Stomach (tissue), 9 donors: ENCODE data around the gene GNAI3. TPM values are rescaled to one million over a fixed set of nuclear protein-coding genes. Genes with fewer than 3 reads are reported as not detected.
A peak's percentile ranks its signal among the peaks of the same experiment; 100 is the strongest.

Experiments used
- DNase-seq, 2 donors: peaks; one replicate each; pipeline versions ENCODE4 v3.0.0 to v3.0.0-alpha.2; 2013 to 2019
- H3K27ac ChIP-seq, 5 donors: fragments of 200-600 bp in 4 of 5; sonication (generic) in 4 of 5; one replicate each; pipeline ENCODE4 v1.5.1; 2013 to 2019; ENCODE audit warnings: mild to moderate bottlenecking in 1 of 5, moderate library complexity in 1 of 5
- H3K27me3 ChIP-seq, 3 donors: fragments of 200-600 bp; sonication (generic); one replicate each; pipeline ENCODE4 v1.5.1; 2017 to 2019; ENCODE audit warnings: mixed run types in 1 of 3
- H3K36me3 ChIP-seq, 4 donors: fragments of 200-600 bp; sonication (generic); 1 replicate in 3 of 4; 2 replicates in 1 of 4; pipeline ENCODE4 v1.5.1; 2016 to 2019
- H3K4me1 ChIP-seq, 4 donors: fragments of 200-600 bp; sonication (generic); one replicate each; pipeline ENCODE4 v1.5.1; 2016 to 2019
- H3K4me3 ChIP-seq, 4 donors: fragments of 200-600 bp; sonication (generic) in 3 of 4; one replicate each; pipeline ENCODE4 v1.5.1; 2016 to 2019; ENCODE audit warnings: mild to moderate bottlenecking in 1 of 4
- H3K9me3 ChIP-seq, 4 donors: fragments of 200-600 bp; sonication (generic); one replicate each; pipeline ENCODE4 v1.5.1; 2016 to 2019
- EP300 ChIP-seq: sonication (generic); formaldehyde crosslinking; IDR thresholded peaks from one replicate; pipeline ENCODE4 v1.6.1; 2017; ENCODE audit warnings: antibody characterized with exemption
- POLR2A ChIP-seq, 4 donors: fragments of 450-650 bp; IDR thresholded peaks; one replicate each; pipeline ENCODE4 v1.6.1; 2016; ENCODE audit warnings: antibody characterized with exemption in 4 of 4, control low read depth in 2 of 4, mild to moderate bottlenecking in 1 of 4, moderate library complexity in 1 of 4
- POLR2AphosphoS5 ChIP-seq, 3 donors: sonication (generic); formaldehyde crosslinking; IDR thresholded peaks; one replicate each; pipeline ENCODE4 v1.6.1; 2016; ENCODE audit warnings: antibody characterized with exemption in 3 of 3
- WGBS, 5 donors: extraction: QIAGEN DNeasy Blood & Tissue Kit in 3 of 5; methylation state at CpG; one replicate each; pipeline versions ENCODE4 v1.1.5 to v1.1.7; 2013 to 2018; 5-methylcytosine and 5-hydroxymethylcytosine counted together
- intact Hi-C: fragments of 100-400 bp; cut with DNase I; formaldehyde crosslinking; loops from one replicate; pipeline ENCODE4 v1.15.1; 2023; ENCODE audit warnings: low total_unique reads
- polyA plus RNA-seq, 3 donors: library from polyadenylated mRNA; stranded (reverse); fragments of 200-250 nt; gene quantifications; one replicate each; pipeline ENCODE4 v1.2.3, GENCODE V29; 2013
- total RNA-seq, 5 donors: library from RNA; depleted of rRNA; stranded (reverse); fragments of >200 nt; gene quantifications; one replicate each; pipeline versions ENCODE4 v1.1.0 to v1.2.3, GENCODE V29; 2014 to 2016
- TF ChIP-seq, protein P1 (sequence below), 7 experiments: fragments of 450-650 bp in 4 of 7; fragments of 200-600 bp in 3 of 7; sonication (generic) in 3 of 7; IDR thresholded peaks; one replicate each; pipeline ENCODE4 v1.5.1; 2016 to 2019; ENCODE audit warnings: antibody characterized with exemption in 7 of 7, control low read depth in 2 of 7, mild to moderate bottlenecking in 1 of 7
- donor health status: healthy with polysubstance abuse.
- donor health status: Bipolar disorder and iron deficiency.
- donor health status: healthy.

The GNAI3 gene
- total and polyA plus RNA-seq, 8 donors: 0.58 to 12.7 (median 3.1) TPM

DNA sequence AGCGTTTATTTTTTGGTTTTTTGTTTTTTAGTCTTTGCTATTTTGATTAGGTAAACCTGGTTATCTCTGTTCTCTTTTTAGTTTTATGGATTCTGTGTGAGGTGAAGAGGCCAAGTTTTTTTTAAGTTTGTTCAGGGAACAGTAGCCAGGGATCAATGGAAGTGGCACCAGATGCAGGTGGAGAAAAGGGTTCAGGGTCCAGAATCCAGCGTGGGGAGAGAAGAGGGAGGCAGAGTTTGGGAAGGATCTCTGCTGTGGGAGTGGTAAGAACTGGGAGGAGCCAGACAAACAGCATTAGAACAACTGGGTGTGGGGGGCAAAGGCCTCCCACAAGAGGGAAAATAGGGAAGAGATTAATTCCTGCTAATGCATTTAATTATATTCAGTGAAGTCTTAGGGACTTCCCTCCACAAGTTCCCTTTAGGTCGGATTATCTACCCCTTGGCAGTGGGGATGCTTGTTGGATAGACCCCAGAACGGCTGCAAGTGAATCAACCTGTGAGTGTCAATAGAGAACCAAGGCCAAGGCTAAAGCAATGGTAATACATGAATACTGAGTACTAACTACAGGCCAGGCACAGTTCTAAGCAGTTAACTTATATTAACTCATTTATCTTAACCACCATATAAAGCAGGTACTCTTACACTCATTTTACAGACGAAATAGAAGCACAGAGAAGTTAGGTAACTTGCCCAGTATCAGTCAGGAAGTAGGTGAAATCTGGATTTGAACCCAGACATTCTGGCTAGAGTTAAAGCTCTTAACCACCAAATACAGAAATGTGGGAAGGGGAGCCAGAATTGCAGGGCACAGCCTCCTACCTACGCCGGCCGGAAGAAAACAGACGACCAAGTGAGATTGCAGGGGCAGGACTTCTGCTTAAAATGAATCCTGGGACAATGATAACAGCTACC is 70.5 kb downstream of the GNAI3 start:
- no peak for TF ChIP-seq POLR2A (IDR thresholded peaks at IDR 0.05)
- TF ChIP-seq, protein P1, sequence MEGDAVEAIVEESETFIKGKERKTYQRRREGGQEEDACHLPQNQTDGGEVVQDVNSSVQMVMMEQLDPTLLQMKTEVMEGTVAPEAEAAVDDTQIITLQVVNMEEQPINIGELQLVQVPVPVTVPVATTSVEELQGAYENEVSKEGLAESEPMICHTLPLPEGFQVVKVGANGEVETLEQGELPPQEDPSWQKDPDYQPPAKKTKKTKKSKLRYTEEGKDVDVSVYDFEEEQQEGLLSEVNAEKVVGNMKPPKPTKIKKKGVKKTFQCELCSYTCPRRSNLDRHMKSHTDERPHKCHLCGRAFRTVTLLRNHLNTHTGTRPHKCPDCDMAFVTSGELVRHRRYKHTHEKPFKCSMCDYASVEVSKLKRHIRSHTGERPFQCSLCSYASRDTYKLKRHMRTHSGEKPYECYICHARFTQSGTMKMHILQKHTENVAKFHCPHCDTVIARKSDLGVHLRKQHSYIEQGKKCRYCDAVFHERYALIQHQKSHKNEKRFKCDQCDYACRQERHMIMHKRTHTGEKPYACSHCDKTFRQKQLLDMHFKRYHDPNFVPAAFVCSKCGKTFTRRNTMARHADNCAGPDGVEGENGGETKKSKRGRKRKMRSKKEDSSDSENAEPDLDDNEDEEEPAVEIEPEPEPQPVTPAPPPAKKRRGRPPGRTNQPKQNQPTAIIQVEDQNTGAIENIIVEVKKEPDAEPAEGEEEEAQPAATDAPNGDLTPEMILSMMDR (IDR thresholded peaks at IDR 0.05): no peak
- no peak for TF ChIP-seq EP300
- TF ChIP-seq POLR2AphosphoS5 (IDR thresholded peaks at IDR 0.05): no peak
- peak in 1 of 2 donors; percentile 37 for DNase-seq
- Histone ChIP-seq H3K9me3 (no peaks in the 10 kb centered on the region), H3K4me3 (peak overlapping the region; percentile 64 to 81 (median 76)), H3K27me3 (no peaks in the 10 kb centered on the region), H3K4me1 (peaks cover 34 to 67% (median 50%) of the 10 kb centered on the region in 4 donors), H3K27ac (peak overlapping the region; percentile 84 to 90 (median 88)), H3K36me3 (no peaks in the 10 kb centered on the region)
- intact Hi-C loops: no loop called here
- WGBS, 5 donors: 22 to 39% (median 30%) methylated on average over 9 of the region's 9 CpGs

- TF ChIP-seq EP300: no peak
- TF ChIP-seq, protein P1 (IDR thresholded peaks at IDR 0.05): no peak
- TF ChIP-seq POLR2AphosphoS5 (IDR thresholded peaks at IDR 0.05): peak; percentile 43 to 75 (median 47)
- 0 to 1% (median 1%) methylated on average over 37 to 47 of the region's 47 CpGs for WGBS, 5 donors
- Histone ChIP-seq H3K4me1 (peaks cover 40 to 67% (median 58%) of the 10 kb centered on the region in 4 donors), H3K4me3 (peak within 1 kb of the TSS; percentile 64 to 81 (median 76)), H3K9me3 (no peaks in the 10 kb centered on the region), H3K36me3 (no peaks in the 10 kb centered on the region), H3K27me3 (no peaks in the 10 kb centered on the region), H3K27ac (peak within 1 kb of the TSS; percentile 84 to 90 (median 88))
- intact Hi-C loops: no loop called here
- peak; percentile 80 to 92 for DNase-seq
Observed at GRCh38 chr1:109619576-109620400, 71.4 kb downstream of the GNAI3 start, which contains the start of the genes AMPD2 and GNAT2. Gene AMPD2 (plus strand): TSS chr1:109619837. CDS start chr1:109621176, 1,339 bp downstream. Gene GNAT2 (minus strand): TSS chr1:109619616. CDS start chr1:109612870, 6,746 bp downstream.

DNA sequence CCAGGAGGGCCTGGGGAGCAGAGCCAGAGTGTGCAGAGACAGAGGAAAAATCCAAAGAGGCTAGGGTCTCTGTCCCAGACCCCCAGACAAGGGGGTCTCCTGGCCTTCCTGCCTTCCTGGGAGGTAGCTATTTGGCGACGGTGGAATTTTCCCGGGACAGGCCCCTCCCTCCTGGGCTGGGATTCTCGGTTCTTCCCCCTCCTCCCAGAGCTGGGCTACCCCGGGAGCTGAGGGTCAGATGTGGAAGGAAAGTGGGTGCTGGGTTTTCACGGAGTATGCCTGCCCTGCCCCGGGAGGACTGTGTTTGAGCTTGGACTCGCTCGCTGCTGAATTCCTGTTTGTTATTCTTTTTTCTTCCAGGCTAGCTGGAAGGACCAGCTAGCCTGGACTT is 72.0 kb downstream of the GNAI3 start:
- 0 to 1% (median 0%) methylated on average over 9 of the region's 9 CpGs for WGBS, 5 donors
- Histone ChIP-seq H3K36me3 (peaks cover 0 to 5% (median under 1%) of the 10 kb centered on the region in 4 donors), H3K4me3 (peak overlapping the region; percentile 64 to 81 (median 76)), H3K4me1 (peaks cover 40 to 73% (median 61%) of the 10 kb centered on the region in 4 donors), H3K27me3 (no peaks in the 10 kb centered on the region), H3K9me3 (no peaks in the 10 kb centered on the region), H3K27ac (peak overlapping the region; percentile 84 to 90 (median 88))
- peak in 1 of 2 donors; percentile 69 for DNase-seq
- TF ChIP-seq, protein P1 (IDR thresholded peaks at IDR 0.05): no peak
- TF ChIP-seq POLR2A (IDR thresholded peaks at IDR 0.05) (no peak), EP300 (no peak), POLR2AphosphoS5 (IDR thresholded peaks at IDR 0.05) (no peak)
- intact Hi-C loops: no loop called here

DNA sequence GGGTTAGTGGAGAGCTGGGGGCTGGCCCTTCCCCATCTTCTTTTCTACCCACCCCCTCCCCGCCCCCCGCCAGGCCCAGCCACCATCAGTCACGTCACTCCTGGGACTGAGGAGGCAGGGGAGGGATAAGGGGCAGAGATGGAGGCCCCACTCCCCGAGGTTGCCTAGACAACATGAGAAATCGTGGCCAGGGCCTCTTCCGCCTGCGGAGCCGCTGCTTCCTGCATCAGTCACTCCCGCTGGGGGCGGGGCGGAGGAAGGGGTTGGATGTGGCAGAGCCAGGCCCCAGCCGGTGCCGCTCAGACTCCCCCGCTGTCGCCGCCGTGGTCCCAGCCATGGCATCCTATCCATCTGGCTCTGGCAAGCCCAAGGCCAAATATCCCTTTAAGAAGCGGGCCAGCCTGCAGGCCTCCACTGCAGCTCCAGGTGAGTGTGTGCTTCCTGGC is 72.4 kb downstream of the GNAI3 start:
- Histone ChIP-seq H3K9me3 (no peaks in the 10 kb centered on the region), H3K4me3 (peak overlapping the region; percentile 64 to 81 (median 76)), H3K27ac (peak overlapping the region; percentile 84 to 90 (median 88)), H3K27me3 (no peaks in the 10 kb centered on the region), H3K36me3 (peaks cover 2 to 10% (median 4%) of the 10 kb centered on the region in 4 donors), H3K4me1 (peaks cover 40 to 77% (median 63%) of the 10 kb centered on the region in 4 donors)
- intact Hi-C loops: no loop called here
- peak; percentile 91 to 98 for DNase-seq
- WGBS, 5 donors: 0 to 4% (median 1%) methylated on average over 8 to 18 of the region's 18 CpGs
- TF ChIP-seq EP300 (no peak), POLR2A (IDR thresholded peaks at IDR 0.05) (no peak), POLR2AphosphoS5 (IDR thresholded peaks at IDR 0.05) (peak in 2 of 3 donors; percentile 35 to 71)
- TF ChIP-seq, protein P1 (IDR thresholded peaks at IDR 0.05): no peak
